HepG2 (cell line): ENCODE measurements around the gene PRPSAP1. TPM values are rescaled to one million over a fixed set of nuclear protein-coding genes. Genes with fewer than 3 reads are reported as not detected.
A peak's percentile ranks its signal among the peaks of the same experiment; 100 is the strongest.

ENCODE experiments used
- BCL3 ChIP-seq: sonication (generic); formaldehyde crosslinking; IDR thresholded peaks from 2 replicates; pipeline ENCODE4 v1.5.1; 2020; ENCODE audit warnings: mild to moderate bottlenecking, missing genetic modification reagents, moderate library complexity
- CHCHD3 ChIP-seq: sonication (generic); formaldehyde crosslinking; IDR thresholded peaks from 2 replicates; pipeline ENCODE4 v1.8.0; 2022; ENCODE audit warnings: mild to moderate bottlenecking, missing genetic modification reagents, moderate library complexity
- KDM2A ChIP-seq: sonication (generic); formaldehyde crosslinking; IDR thresholded peaks from 2 replicates; pipeline ENCODE4 v1.4.0; 2020; ENCODE audit warnings: low read depth, missing genetic modification reagents, borderline replicate concordance
- MEIS2 ChIP-seq: sonication (generic); formaldehyde crosslinking; IDR thresholded peaks from 2 replicates; pipeline ENCODE4 v1.9.0; 2021; ENCODE audit warnings: mild to moderate bottlenecking, missing genetic modification reagents
- MTA1 ChIP-seq: sonication (generic); formaldehyde crosslinking; IDR thresholded peaks from 2 replicates; pipeline ENCODE4 v1.4.0; 2020; ENCODE audit warnings: missing genetic modification reagents, mild to moderate bottlenecking, borderline replicate concordance
- NAIF1 ChIP-seq: sonication (generic); formaldehyde crosslinking; IDR thresholded peaks from 2 replicates; pipeline ENCODE4 v1.5.0; 2020; ENCODE audit warnings: mild to moderate bottlenecking, missing genetic modification reagents, borderline replicate concordance
- SMARCE1 ChIP-seq: fragments of 450-650 bp; IDR thresholded peaks from 2 replicates; pipeline ENCODE4 v1.6.1; 2017; ENCODE audit warnings: borderline replicate concordance
- THAP7 ChIP-seq: sonication (generic); formaldehyde crosslinking; IDR thresholded peaks from 2 replicates; pipeline ENCODE4 v1.8.1; 2023; ENCODE audit warnings: mild to moderate bottlenecking, missing genetic modification reagents
- U2AF1 ChIP-seq: fragments of 200-400 bp; formaldehyde crosslinking; optimal IDR thresholded peaks from 2 replicates; pipeline ENCODE3; 2017; ENCODE audit warnings: mild to moderate bottlenecking, low read depth, low read length
- ZBED4 ChIP-seq: sonication (generic); formaldehyde crosslinking; IDR thresholded peaks from 2 replicates; pipeline ENCODE4 v1.4.0; 2020; ENCODE audit warnings: missing genetic modification reagents, borderline replicate concordance
- ZNF235 ChIP-seq: sonication (generic); formaldehyde crosslinking; IDR thresholded peaks from 2 replicates; pipeline ENCODE4 v1.8.1; 2023; ENCODE audit warnings: mild to moderate bottlenecking, missing genetic modification reagents, borderline replicate concordance
- ZNF282 ChIP-seq: fragments of 450-650 bp; IDR thresholded peaks from 2 replicates; pipeline ENCODE4 v1.6.1; 2018; ENCODE audit not compliant: partially characterized antibody
- ZNF350 ChIP-seq: sonication (generic); formaldehyde crosslinking; IDR thresholded peaks from 2 replicates; pipeline ENCODE4 v1.4.0; 2020; ENCODE audit warnings: mild to moderate bottlenecking, low read depth, missing genetic modification reagents, borderline replicate concordance
- ZNF451 ChIP-seq: sonication (generic); formaldehyde crosslinking; IDR thresholded peaks from 2 replicates; pipeline ENCODE4 v1.5.0; 2020; ENCODE audit warnings: mild to moderate bottlenecking, missing genetic modification reagents
- ZNF468 ChIP-seq: sonication (generic); formaldehyde crosslinking; IDR thresholded peaks from 2 replicates; pipeline ENCODE4 v1.8.0; 2022; ENCODE audit warnings: mild to moderate bottlenecking, moderate library complexity, missing genetic modification reagents
- ZNF546 ChIP-seq: sonication (generic); formaldehyde crosslinking; conservative IDR thresholded peaks from 2 replicates; pipeline ENCODE4 v1.8.1; 2023; ENCODE audit warnings: mild to moderate bottlenecking, missing genetic modification reagents
- ZNF746 ChIP-seq: sonication (generic); formaldehyde crosslinking; IDR thresholded peaks from 2 replicates; pipeline ENCODE4 v1.8.0; 2022; ENCODE audit warnings: mild to moderate bottlenecking, missing genetic modification reagents
- ZNF780A ChIP-seq: sonication (generic); formaldehyde crosslinking; IDR thresholded peaks from 2 replicates; pipeline ENCODE4 v1.8.0; 2022; ENCODE audit warnings: mild to moderate bottlenecking, missing genetic modification reagents, moderate library complexity
- ZNF850 ChIP-seq: sonication (generic); formaldehyde crosslinking; conservative IDR thresholded peaks from 2 replicates; pipeline ENCODE4 v1.9.0; 2021; ENCODE audit warnings: mild to moderate bottlenecking, missing genetic modification reagents
- ZNF879 ChIP-seq: sonication (generic); formaldehyde crosslinking; IDR thresholded peaks from 2 replicates; pipeline ENCODE4 v1.8.1; 2023; ENCODE audit warnings: missing genetic modification reagents
- polyA plus RNA-seq, 8 experiments: library from polyadenylated mRNA; depleted of rRNA in 3 of 8; stranded (reverse) in 7 of 8; unstranded in 1 of 8; fragments of >200 nt; fragmentation: Illumina TruSeq in 4 of 8; extraction: Trizol in 4 of 8; gene quantifications; 2 replicates each; pipeline versions ENCODE4 v1.2.1 to v1.2.3, GENCODE V29; 2011 to 2016; ENCODE audit warnings: low read depth in 4 of 8, missing spikeins in 1 of 8, mixed read lengths in 1 of 8; ENCODE audit not compliant: insufficient read depth in 1 of 8
- total RNA-seq, 5 experiments: library from RNA; depleted of rRNA; stranded (reverse); fragments of >200 nt; fragmentation: Illumina TruSeq; extraction: Trizol; gene quantifications; 2 replicates each; pipeline ENCODE4 v1.2.3, GENCODE V29; 2016; ENCODE audit warnings: low read depth in 1 of 5
- TF ChIP-seq, protein P1 (sequence below): sonication (generic); formaldehyde crosslinking; IDR thresholded peaks from 2 replicates; pipeline ENCODE4 v1.9.0; 2022; ENCODE audit warnings: low read depth, missing genetic modification reagents
- TF ChIP-seq, protein P2 (sequence below): sonication (generic); formaldehyde crosslinking; conservative IDR thresholded peaks from 2 replicates; pipeline ENCODE4 v1.8.0; 2022; ENCODE audit warnings: mild to moderate bottlenecking, moderate library complexity, missing genetic modification reagents

PRPSAP1 gene
- total and polyA plus RNA-seq, 2 of the 13 experiments (the other 11 are each of a cell fraction or from before 2014, with no cell fraction given), result 91.1 to 314 TPM

DNA sequence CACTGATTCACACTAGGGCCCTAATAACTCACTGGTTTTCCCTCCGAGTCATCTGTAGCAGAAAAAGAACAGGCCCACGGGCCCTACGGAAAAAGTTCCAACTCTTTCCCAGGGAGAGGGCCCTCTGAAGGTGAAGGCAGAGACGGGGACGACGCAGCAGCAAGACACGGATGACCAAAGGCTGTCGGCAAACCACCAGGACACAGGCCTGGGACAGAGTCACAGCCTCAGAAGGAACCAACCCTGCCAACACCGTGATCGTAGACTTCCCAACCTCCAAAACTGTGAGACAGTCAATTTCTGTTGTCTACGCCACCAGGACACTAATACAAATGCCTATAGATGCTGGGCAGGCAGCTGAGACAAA is 25.5 kb upstream of the PRPSAP1 start (continued):
- TF ChIP-seq MEIS2 (CRISPR knock-in tag) (no peak), U2AF1 (peak; percentile 71), ZNF746 (no peak), NAIF1 (CRISPR knock-in tag) (no peak), ZBED4 (CRISPR knock-in tag) (no peak), ZNF350 (CRISPR knock-in tag) (no peak), ZNF546 (CRISPR knock-in tag) (no peak), ZNF451 (CRISPR knock-in tag) (no peak), THAP7 (no peak), KDM2A (CRISPR knock-in tag) (no peak), ZNF282 (no peak), ZNF780A (CRISPR knock-in tag) (0 out of 2 replicates have a peak, but pooled peaks have one; percentile 30), ZNF850 (CRISPR knock-in tag) (no peak), MTA1 (CRISPR knock-in tag) (0 out of 2 replicates have a peak, but pooled peaks have one; percentile 7), CHCHD3 (peak; percentile 46; the same call in 1 of the 2 replicates), ZNF468 (CRISPR knock-in tag) (no peak), BCL3 (CRISPR knock-in tag) (no peak), ZNF879 (CRISPR knock-in tag) (no peak), ZNF235 (no peak), SMARCE1 (no peak)
- TF ChIP-seq, protein P1, sequence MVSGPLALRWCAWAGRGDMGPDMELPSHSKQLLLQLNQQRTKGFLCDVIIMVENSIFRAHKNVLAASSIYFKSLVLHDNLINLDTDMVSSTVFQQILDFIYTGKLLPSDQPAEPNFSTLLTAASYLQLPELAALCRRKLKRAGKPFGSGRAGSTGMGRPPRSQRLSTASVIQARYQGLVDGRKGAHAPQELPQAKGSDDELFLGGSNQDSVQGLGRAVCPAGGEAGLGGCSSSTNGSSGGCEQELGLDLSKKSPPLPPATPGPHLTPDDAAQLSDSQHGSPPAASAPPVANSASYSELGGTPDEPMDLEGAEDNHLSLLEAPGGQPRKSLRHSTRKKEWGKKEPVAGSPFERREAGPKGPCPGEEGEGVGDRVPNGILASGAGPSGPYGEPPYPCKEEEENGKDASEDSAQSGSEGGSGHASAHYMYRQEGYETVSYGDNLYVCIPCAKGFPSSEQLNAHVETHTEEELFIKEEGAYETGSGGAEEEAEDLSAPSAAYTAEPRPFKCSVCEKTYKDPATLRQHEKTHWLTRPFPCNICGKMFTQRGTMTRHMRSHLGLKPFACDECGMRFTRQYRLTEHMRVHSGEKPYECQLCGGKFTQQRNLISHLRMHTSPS, result no peak
- TF ChIP-seq, protein P2, sequence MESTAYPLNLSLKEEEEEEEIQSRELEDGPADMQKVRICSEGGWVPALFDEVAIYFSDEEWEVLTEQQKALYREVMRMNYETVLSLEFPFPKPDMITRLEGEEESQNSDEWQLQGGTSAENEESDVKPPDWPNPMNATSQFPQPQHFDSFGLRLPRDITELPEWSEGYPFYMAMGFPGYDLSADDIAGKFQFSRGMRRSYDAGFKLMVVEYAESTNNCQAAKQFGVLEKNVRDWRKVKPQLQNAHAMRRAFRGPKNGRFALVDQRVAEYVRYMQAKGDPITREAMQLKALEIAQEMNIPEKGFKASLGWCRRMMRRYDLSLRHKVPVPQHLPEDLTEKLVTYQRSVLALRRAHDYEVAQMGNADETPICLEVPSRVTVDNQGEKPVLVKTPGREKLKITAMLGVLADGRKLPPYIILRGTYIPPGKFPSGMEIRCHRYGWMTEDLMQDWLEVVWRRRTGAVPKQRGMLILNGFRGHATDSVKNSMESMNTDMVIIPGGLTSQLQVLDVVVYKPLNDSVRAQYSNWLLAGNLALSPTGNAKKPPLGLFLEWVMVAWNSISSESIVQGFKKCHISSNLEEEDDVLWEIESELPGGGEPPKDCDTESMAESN (CRISPR knock-in tag), result 0 out of 2 replicates have a peak, but pooled peaks have one; percentile 18
